HL-60 (cell line): ENCODE results near the gene ANKRD13D.

Source experiments
- DNase-seq, 2 experiments: peaks; one replicate each; pipeline ENCODE4 v3.0.0-alpha.2; 2010 to 2020; ENCODE audit warnings: low read depth in 1 of 2, low spot score in 1 of 2
- H3K27ac ChIP-seq: fragments of 250-450 bp; sonication (Bioruptor Pico); replicated peaks from 2 replicates; pipeline ENCODE4 v1.5.1; 2020; ENCODE audit warnings: mild to moderate bottlenecking, moderate library complexity
- H3K27me3 ChIP-seq: fragments of 250-450 bp; sonication (Bioruptor Pico); 2 replicates; pipeline ENCODE4 v1.5.1; 2021; ENCODE audit warnings: mild to moderate bottlenecking, moderate library complexity; ENCODE audit not compliant: insufficient read depth, poor library complexity, severe bottlenecking
- H3K4me3 ChIP-seq: replicated peaks from 2 replicates; pipeline ENCODE4 v1.5.1; 2011; ENCODE audit warnings: mild to moderate bottlenecking, control low read depth, low read length; ENCODE audit not compliant: insufficient read depth
- CTCF ChIP-seq: IDR thresholded peaks from one replicate; pipeline ENCODE4 v1.5.1; 2011; ENCODE audit warnings: low read length, control low read depth, inconsistent platforms; ENCODE audit not compliant: insufficient read depth
- GABPA ChIP-seq: IDR thresholded peaks from 2 replicates; pipeline ENCODE4 v1.6.1; 2012; ENCODE audit warnings: low read depth
- POLR2AphosphoS5 ChIP-seq: IDR thresholded peaks from 2 replicates; pipeline ENCODE4 v1.6.1; 2012; ENCODE audit warnings: low read depth
- SPI1 ChIP-seq: IDR thresholded peaks from 2 replicates; pipeline ENCODE4 v1.6.1; 2012; ENCODE audit warnings: low read depth, mild to moderate bottlenecking, borderline replicate concordance
- TF ChIP-seq, protein P1 (sequence below): IDR thresholded peaks from 2 replicates; pipeline ENCODE4 v1.6.1; 2012; ENCODE audit warnings: low read depth; ENCODE audit not compliant: insufficient replicate concordance

Gene ANKRD13D

DNA sequence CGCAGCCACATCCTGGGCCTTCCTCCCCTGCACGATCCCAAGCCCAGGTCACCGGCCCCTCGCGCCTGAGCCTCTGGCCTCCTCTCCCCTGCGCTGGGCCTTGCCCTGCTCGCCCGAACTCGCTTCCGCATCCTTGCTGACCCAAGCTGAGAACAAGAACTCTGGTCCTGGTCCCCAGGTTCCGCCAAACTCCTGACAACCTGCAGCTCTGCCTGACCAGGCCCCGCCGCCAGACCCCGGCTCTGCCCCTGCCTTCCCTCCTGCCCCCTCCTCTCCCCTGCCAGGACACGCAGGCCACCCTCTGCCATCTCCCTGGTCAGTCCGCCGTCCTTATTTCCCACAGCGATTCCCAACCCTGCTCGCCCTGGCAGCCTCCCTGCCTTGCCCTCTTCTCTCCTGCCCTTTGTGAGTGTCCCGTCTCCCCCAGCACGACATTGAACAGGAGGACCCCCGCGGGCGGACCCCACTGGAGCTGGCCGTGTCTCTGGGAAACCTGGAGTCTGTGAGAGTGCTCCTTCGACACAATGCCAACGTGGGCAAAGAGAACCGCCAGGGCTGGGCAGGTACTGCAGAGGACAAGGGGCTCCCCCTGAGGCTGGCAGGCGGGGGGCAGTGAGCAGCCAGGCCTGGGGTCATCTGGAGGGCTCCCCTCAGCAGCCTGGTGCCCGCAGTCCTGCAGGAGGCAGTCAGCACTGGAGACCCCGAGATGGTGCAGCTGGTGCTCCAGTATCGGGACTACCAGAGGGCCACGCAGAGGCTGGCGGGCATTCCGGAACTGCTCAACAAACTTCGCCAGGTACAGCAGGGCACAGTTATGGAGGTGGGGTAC lies 762 bp downstream of the ANKRD13D start:
- no peaks in the 10 kb centered on the region for H3K27me3 ChIP-seq
- peak overlapping the region; percentile 66 for H3K4me3 ChIP-seq
- TF ChIP-seq SPI1 (no peak), CTCF (no peak), POLR2AphosphoS5 (no peak; the same call in 1 of the 2 replicates), GABPA (no peak)
- TF ChIP-seq, protein P1, sequence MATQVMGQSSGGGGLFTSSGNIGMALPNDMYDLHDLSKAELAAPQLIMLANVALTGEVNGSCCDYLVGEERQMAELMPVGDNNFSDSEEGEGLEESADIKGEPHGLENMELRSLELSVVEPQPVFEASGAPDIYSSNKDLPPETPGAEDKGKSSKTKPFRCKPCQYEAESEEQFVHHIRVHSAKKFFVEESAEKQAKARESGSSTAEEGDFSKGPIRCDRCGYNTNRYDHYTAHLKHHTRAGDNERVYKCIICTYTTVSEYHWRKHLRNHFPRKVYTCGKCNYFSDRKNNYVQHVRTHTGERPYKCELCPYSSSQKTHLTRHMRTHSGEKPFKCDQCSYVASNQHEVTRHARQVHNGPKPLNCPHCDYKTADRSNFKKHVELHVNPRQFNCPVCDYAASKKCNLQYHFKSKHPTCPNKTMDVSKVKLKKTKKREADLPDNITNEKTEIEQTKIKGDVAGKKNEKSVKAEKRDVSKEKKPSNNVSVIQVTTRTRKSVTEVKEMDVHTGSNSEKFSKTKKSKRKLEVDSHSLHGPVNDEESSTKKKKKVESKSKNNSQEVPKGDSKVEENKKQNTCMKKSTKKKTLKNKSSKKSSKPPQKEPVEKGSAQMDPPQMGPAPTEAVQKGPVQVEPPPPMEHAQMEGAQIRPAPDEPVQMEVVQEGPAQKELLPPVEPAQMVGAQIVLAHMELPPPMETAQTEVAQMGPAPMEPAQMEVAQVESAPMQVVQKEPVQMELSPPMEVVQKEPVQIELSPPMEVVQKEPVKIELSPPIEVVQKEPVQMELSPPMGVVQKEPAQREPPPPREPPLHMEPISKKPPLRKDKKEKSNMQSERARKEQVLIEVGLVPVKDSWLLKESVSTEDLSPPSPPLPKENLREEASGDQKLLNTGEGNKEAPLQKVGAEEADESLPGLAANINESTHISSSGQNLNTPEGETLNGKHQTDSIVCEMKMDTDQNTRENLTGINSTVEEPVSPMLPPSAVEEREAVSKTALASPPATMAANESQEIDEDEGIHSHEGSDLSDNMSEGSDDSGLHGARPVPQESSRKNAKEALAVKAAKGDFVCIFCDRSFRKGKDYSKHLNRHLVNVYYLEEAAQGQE: no peak
- peak overlapping the region; percentile 82 for H3K27ac ChIP-seq
- peak in 1 of 2 experiments; percentile 38 for DNase-seq

- no peak for TF ChIP-seq POLR2AphosphoS5
- TF ChIP-seq SPI1: no peak
- TF ChIP-seq CTCF: no peak
- TF ChIP-seq GABPA: no peak
- TF ChIP-seq, protein P1: no peak
- peak in 1 of 2 experiments; percentile 22 for DNase-seq
- H3K27me3 ChIP-seq: no peaks in the 10 kb centered on the region
- peak overlapping the region; percentile 82 for H3K27ac ChIP-seq
- H3K4me3 ChIP-seq: peak overlapping the region; percentile 66
Observed at GRCh38 chr11:67290801-67291200, 1.7 kb downstream of the ANKRD13D start.

DNA sequence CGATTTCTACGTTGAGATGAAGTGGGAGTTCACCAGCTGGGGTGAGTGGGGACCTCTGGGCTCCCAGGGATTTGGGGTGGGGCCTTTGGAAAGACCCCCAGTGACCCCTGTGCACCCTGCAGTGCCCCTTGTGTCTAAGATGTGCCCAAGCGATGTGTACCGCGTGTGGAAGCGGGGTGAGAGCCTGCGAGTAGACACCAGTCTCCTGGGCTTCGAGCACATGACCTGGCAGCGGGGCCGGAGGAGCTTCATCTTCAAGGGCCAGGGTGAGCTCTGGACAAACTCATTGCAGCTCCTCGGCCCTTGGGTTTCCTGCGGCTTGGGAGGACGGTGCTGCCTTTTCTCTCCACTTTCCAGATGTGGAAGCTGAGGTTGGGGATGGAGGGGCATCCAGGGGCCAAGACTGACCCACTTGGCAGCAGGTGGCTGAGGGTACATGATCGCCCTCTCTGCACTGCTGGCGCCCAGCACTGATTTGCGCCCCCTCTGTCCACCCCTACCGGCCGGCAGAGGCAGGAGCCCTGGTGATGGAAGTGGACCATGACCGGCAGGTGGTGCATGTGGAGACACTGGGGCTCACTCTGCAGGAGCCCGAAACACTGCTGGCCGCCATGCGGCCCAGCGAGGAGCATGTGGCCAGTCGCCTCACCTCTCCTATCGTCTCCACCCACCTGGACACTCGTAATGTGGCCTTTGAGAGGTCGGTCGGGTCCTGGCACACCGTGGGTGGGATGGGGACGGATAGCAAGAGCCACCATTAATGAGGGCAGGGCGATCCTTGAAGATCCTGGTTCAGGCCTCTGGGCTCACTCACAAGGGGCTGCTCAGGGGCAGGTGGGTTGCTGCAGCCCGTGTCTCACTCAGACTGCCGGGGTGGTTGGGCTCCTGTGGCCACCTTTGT lies 2.6 kb downstream of the ANKRD13D start:
- peak overlapping the region; percentile 66 for H3K4me3 ChIP-seq
- TF ChIP-seq SPI1 (no peak), GABPA (no peak)
- no peak for DNase-seq
- no peaks in the 10 kb centered on the region for H3K27me3 ChIP-seq
- H3K27ac ChIP-seq: no peak overlapping the region; the same call in 1 of the 2 replicates

- no peaks in the 10 kb centered on the region for H3K27me3 ChIP-seq
- TF ChIP-seq POLR2AphosphoS5 (no peak), SPI1 (no peak), CTCF (no peak), GABPA (no peak)
- TF ChIP-seq, protein P1: no peak
- H3K4me3 ChIP-seq: no peak overlapping the region
- H3K27ac ChIP-seq: no peak overlapping the region
- no peak for DNase-seq
Observed at GRCh38 chr11:67292671-67293070, 3.6 kb downstream of the ANKRD13D start.
